GM21515 (cell line): ENCODE results near the gene SPAG16.
A peak's percentile ranks its signal among the peaks of the same experiment; 100 is the strongest.

Experiments used
- ATAC-seq: cut with Tn5 transposase; IDR thresholded peaks from one replicate; pipeline ENCODE4 v1.9.1; 2021; ENCODE audit not compliant: unreplicated experiment

Gene SPAG16

DNA sequence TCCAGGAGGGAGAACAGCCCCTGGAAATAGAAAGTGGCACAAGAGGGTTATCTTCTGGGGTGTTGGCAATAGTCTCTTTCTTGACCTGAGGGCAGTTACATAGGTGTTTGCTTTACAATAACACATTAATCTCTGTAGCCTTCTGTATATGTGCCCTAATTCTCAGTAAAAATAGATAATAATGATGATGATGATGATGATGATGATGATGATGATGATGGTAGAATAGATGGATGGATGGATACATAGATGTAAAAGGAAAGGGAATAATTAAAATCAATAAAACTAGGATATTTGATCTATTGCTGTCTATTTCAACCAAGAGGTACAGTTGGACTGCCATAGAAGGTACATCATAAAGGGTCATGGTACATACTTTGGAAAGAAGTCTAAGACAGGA is 948.9 kb downstream of the SPAG16 start:
- ATAC-seq = no peak

DNA sequence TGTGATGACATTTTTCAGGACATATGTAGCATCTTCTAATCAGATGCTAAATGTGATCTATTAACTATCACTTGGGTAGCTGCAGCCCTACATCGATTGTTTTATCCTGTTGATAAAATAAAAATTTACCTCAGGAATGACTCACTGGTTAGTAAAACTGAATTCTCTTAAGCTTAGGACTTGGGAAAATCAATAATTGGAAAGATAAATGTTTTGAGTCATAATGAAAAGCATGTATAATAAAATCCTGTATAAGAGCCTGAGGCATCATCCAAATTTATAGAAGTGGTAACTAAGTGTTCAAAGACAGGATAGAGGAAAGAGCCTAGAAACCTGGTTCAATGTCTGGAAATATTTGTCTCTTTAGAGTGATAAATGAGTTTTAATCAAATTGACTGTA is 958.5 kb downstream of the SPAG16 start:
- no peak for ATAC-seq

DNA sequence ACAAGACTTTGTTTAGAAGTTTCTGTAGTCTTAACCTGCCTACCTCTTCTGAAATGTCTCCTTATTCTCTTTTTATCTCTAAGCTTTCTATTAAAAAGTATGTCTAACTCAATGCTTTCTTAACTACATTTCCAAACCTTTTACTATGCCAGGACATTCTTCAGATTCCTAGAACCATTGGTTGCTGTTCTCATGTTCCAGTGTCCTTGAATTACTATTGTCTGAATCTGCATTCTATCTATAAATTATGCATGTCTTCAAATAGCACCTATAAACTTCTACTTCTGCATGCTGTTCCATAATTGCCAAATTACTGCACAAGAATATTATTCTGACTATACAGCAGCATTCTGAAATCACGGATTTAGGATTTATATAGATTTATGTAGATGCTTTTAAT is 960.6 kb downstream of the SPAG16 start:
- ATAC-seq = no peak

DNA sequence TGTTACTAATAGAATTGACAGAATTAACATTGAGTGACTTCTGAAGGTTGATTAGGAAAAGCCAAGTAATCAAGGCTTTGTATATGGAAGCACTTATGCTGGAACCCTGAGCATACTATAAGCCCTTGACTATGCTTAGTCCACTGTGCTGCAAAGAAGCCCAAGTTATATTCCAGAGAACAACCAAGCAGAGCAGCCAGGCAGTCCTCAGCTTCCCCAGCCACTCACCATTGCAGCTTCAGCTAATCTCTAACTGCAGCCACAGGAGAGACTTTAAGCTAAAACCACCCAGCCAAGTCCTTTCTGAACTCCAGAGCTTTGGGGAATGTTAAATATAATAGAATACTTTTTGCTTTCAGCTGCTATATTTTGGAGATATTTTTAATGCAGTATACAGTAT is 962.2 kb downstream of the SPAG16 start:
- ATAC-seq = no peak

DNA sequence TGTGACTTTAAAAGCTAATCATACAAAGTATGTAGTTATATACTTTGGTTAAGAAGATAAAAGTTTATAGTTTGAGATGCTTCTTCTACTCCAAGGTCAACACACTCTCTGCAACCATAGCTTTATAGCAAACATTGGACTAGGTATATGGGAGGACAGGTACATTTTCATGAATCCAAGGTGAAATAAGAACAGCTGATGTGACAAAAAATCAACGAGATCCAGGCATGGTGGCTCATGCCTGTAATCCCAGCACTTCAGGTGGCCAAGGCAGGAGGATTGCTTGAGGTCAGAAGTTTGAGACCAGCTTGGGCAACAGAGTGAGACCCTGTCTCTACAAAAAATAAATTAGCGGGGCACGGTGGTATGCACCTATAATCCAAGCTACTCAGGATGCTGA is 963.3 kb downstream of the SPAG16 start:
- ATAC-seq = no peak

DNA sequence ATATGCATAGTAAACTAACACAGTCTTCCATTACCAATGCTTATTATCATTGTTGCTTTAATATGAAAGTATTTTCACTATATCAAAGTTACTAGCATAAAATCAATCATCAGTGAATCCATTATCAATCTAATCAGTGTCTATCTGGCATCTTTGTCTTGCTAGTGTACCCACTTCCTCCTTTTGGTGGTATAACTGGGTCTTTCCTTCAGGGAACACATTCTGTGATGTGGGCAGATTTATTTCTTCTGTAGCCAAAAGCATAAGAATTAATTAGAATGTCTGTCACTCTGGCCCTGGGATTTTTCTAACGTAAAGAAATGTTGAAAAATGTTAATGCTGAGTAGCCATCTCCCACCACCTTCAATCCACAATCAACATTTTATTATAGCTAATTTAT is 970.8 kb downstream of the SPAG16 start:
- ATAC-seq = no peak

DNA sequence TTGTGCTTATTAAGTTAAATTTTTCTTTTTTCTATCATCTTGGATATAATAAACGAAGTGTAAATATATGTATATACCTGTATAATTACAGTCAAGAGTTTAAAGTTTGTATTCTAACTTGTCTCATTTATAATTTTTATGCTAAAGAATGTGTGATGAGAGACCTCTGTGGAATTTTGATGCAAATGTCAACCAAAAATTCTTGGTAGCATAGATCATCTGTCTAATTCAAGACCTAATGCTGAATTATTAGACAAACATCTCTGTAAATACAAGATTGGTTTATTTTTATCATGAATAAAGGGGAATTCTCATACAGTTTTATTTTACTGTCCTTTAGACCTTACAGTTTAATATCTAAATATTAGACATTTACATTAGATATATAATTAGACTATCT is 977.4 kb downstream of the SPAG16 start:
- no peak for ATAC-seq

DNA sequence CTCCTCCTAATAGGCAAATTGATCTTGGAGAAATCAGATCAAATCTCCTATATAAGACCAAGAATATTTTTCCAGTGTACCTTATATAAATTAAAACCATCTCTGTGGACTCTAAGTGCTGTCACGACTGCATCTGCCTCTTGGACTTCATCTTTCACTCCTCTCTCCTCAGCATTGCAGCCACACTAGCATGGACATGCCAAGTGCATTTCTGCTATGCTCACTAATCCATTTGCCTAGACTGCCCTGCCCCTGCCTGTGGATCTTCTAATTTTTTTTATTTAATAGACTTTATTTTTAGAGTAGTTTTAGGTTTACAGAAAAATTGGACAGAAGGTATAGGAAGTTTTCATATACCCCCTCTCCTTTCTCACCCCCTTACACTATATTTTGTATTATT is 979.9 kb downstream of the SPAG16 start:
- no peak for ATAC-seq

DNA sequence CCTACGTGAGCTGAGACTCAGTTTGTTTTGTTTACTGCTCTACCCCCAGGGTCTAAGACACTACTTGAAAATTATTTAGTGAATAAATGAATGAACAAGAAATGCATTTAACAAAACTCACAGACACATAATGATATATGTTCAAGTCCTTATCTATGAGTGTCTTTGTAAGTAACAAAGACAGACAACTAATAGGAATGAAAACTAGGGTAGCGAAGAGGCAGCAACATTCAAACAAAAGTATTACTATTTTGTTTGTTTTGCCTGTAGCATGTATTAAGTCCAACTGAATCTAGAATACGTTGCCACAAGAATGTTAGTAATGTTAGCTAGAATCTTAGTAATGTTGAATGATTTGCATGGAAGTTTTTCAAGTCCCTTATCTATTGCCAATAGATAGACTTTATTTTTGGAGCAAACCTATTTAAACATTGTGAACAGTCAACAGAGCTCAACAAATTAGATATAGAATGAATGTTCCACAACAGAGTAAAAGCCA is 981.8 kb downstream of the SPAG16 start:
- ATAC-seq = no peak

DNA sequence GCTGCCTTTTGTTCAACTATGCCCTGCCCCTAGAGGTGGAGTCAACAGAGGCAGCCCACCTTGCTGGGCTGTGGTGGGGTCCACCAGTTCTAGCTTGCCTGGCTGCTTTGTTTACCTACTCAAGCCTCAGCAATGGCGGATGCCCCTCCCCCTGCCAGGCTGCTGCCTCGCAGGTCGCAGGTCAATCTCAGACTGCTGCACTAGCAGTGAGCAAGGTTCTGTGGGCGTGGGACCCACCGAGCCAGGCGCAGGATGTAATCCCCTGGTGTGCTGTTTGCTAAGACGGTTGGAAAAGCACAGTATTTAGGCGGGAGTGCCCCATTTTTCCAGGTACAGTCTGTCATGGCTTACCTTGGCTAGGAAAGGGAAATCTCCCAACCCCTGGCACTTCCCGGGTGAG is 993.6 kb downstream of the SPAG16 start:
- no peak for ATAC-seq

DNA sequence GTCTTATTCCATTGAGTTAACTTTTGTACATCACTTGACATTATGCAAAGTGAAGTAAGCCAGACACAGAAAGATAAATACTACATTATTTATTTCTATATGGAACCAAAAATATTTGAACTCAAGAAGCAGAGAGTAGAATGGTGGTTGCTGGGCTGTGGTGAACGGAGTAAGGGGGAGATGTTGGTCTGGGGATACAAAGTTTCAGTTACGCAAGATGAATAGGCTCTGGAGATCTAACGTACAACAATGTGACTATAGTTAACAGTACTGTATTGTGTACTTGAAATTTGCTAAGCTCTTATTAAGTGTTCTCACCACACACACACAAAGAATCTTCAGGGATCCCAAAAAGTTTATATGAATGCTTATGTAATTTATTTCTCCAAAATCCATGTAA is 1001.7 kb downstream of the SPAG16 start:
- ATAC-seq = no peak

DNA sequence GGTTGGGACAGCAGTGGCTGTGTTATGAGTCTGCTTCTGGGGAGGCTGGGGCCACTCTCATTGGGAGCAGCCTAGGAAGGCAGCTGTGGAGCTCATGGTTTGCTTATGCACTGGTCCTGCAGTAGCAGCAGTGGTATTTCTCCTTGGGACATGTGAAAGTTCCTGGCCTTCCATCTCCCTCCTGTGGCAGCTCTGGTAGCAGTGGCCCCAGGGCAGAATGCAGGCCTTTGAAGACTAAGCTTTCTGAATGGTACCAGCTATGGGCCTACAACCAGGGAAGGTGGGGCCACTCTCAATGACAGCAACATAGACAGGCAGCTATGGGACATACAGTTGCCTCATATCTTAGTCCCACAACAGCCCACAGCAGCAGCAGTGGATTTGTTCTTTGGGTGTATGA is 1009.3 kb downstream of the SPAG16 start:
- ATAC-seq = no peak

DNA sequence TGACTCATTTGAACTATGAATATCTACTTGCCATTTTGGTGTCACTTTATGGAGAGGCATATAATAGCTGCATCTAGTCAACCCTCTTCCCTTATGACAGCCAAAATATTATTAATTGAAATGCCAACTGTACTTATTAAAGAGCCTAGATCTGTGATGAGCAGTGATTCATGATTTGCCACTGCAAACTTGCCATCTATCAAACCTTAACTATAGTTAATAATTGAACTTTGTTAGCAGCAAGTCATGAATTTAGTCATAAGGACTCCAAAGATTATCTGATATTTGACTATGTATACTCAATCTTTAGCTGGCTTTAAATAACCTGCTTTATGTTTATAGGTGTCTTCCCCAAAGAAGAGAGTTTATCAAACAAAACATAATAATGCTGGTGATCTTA is 1010.2 kb downstream of the SPAG16 start:
- ATAC-seq = no peak

DNA sequence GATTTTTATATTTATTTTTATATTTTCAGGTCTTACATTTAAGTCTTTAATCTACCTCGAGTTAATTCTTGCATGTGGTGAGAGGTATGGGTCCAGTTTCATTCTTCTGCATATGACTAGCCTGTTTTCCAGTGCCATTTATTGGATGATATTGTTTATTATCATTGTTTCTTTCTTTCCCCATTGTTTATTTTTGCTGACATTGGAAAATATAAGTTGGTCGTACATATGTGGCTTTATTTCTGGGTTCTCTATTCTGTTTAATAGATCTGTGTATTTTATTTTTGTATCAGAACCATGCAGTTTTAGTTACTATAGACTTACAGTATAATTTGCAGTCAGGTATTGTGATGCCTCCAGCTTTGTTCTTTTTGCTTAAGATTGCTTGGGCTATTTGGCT is 1013.2 kb downstream of the SPAG16 start:
- no peak for ATAC-seq

DNA sequence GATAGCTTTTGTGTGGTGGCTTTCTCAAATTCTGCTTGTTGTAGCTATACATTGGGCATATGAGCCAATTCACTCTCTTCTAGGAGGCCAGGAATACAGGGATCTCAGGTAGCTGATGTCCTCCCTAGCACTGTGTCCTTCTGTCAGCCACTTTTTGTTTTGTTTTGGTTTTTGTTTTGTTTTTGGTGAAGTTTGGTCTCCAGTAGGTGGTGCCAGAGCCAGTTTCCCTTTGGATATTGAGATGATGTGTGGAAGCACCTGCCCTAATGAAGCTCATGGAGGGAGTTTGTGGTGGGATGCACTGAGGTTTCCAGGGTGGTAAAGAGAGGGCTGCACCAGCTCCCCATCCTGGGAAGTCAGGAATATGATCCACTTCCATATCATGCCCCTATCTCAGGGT is 1026.1 kb downstream of the SPAG16 start:
- ATAC-seq = peak; percentile 80

DNA sequence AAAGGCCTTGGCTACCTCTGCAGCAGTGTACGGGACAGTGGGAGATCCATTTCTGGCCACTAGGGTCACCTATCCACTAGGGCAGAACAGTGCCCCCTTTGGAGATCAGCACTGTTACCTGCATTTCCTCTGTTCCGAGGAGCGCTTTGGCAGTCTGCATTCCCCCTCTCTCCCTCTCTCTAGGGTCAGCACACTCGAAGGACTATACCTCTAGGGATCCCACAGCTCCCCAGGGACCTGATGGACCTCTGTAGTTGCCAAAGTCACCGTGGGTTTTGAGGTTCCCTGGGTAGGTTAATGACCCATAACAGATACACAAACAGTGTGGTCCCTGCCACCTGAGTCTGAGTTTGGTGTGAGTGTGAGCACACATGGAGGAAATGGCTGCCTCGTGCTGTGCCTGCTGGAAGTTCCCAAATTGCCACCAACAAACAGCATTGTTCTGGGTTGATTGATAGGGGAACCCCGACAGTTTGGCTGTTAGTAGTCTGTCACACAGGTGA is 1026.8 kb downstream of the SPAG16 start:
- peak; percentile 57 for ATAC-seq

DNA sequence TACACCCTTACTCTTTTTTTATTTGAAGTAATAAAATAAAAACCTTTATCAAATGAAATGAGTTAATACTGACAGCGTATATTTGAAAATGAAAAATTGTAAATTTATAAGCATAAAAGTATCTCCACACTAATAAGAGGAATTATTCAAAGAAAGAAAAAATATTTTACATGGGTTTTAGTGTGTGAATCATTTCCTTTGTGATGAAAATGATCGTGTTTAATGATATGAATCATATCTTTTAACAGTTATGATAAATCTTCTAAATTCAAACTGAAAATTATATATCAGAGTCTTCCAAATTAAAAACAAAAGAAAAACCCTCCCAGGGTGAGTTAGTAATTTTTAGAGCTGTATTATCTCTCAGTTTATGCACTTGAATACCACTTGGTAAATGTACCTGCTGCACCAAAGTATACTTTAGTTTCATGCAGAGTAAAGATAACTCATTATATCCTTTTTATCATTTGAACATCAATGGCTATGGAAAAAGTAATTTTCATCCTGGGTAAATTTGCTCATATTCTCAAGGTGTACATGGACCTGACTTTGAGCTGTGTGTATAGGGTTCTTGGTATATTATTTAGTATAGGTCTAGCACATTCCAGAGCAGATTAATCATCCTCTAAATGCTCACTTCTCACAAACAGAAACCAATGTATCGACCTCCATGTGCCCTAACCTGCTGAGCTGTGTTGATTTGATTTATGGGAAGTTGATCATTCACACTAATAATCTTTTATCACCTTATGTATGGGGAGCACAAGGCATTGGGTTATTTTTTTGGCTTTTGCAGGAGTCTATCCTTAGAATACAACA is 1027.9 kb downstream of the SPAG16 start:
- ATAC-seq = no peak

DNA sequence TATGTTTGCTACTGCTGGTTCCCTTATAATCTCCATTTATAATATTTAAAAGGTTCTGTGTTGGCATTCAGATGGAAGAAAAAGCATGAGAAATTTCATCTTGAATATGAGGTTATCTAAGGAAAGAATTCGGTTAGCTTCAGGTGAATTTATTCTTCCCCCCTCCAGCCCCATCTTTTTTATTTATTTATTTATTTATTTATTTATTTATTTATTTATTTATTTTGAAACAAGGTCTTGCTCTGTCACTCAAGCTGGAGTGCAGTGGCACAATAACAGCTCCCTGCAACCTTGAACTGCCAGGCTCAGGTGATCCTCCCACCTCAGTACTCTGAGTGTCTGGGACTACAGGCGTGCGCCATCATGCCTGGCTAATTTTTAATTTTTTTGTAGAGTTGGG is 1031.1 kb downstream of the SPAG16 start:
- ATAC-seq = no peak

DNA sequence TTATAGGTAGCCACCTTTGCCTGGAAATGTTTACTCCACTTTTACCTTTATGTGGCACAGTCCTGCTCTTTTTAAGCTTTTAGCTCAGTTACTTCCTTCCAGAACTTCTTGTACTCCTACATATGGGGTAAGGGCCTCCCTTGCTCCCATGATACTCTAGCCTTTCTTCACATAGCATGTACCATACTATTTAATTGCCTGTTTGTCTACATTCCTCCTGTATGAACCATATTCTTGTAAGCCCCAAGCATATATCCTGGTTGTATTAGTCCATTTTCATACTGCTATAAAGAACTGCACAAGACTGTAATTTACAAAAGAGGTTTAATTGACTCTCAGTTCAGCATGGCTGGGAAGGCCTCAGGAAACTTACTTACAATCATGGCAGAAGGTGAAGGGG is 1035.9 kb downstream of the SPAG16 start:
- no peak for ATAC-seq

DNA sequence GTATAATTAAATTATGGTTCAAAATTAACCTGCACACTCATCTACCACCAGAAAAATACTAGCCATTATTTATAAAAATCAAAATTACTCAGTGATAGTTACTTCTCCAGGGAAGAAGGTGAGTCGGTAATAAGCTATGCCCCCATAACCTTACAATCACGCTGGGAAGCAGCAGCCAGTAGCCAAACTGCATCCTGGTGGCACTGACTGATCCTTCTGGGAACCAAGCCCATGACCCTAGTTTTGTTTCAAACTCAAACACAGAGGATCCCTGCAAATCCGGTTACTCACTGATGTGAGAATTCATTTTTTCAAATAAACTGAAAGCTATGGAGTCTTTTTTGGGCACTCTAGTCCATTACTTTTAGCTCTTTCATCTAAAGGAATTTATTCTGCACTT is 1038.4 kb downstream of the SPAG16 start:
- ATAC-seq = no peak

DNA sequence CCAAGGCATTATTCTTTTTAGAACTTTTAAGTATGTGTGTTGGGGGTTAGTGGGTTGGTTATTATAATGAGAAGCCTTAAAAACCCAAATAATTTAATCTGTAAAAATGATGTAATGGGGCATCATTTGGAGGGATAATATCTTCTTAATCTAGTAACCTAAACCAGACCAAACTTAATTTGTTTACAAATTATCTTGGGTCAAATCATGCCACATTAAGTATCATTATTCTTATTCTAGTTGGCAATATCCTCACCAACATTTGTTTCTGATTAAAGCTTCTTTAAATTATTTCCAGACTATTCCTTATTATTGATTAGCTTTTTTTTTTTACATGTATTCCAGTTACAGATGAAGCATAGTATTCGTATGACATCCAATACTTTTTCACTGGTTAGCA is 1041.1 kb downstream of the SPAG16 start:
- ATAC-seq = no peak

DNA sequence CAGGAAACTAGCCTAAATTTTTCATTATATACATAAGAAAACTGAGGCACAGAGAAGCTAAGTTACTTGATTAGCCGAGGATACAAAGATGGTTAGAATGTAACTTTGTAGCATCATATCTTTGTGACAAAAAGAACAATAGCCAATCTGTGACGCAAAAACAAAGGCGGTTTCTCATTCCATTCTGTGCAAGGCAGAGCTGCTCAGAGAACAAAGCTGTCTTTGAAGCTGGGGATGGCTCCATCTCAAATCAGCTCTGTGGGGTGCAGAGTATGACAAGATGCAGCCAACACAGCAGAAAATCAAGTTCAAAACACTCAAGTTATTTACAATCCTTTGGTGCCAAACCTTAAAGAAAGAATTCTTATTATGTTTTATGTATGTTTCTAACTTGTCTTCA is 1044.7 kb downstream of the SPAG16 start:
- ATAC-seq = no peak

DNA sequence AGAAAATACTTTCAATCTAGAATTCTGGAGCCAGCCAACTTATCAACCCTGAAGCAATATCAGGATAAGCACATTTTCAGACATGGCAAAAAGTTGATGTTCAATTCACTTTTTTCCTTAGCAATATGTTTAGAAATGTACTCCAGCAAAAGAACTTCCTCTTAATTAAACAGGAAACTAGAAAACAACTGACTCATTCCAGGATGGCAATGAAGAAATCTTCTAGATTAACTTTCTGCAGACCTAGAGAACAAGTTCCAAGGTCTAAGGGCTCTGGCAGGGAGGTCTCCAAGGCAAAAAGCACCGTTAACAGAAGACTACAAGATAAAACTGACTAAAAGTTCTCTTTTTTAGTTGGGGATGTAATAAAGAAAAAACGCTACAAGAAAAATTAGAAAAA is 1057.4 kb downstream of the SPAG16 start:
- ATAC-seq = no peak
